Measurements from ENCODE around the gene KIF25. TPM values are rescaled to one million over a fixed set of nuclear protein-coding genes. Genes with fewer than 3 reads are reported as not detected.

KIF25 gene
- total and polyA plus RNA-seq, 4 experiments from 2014 or later = not detected

- Mint-ChIP-seq H3K27ac (no peak overlapping the region), H3K27me3 (no peaks in the 10 kb centered on the region), H3K36me3 (no peaks in the 10 kb centered on the region), H3K4me1 (no peaks in the 10 kb centered on the region), H3K9me3 (peaks cover 0 to 3% (median 0%) of the 10 kb centered on the region in 8 donors), H3K4me3 (no peak overlapping the region)
- H3K9me3 ChIP-seq (ENCODE audit: control insufficient read depth in 1 of 2, low read length in 2 of 2) = no peaks in the 10 kb centered on the region
- H3K27ac ChIP-seq (ENCODE audit: low read depth, low read length) = no peak overlapping the region
- intact Hi-C loops (cut with micrococcal nuclease) = no loop called here
- no peaks in the 10 kb centered on the region for H3K27me3 ChIP-seq (ENCODE audit: insufficient read depth, low read length)
- DNase-seq = peak in 1 of 5 donors; percentile 31
- H3K4me3 ChIP-seq (ENCODE audit: low read length in 2 of 2) = no peak overlapping the region
- CTCF ChIA-PET (ENCODE audit: partially characterized antibody) = no interaction called here
- no peaks in the 10 kb centered on the region for H3K4me1 ChIP-seq (ENCODE audit: insufficient read depth, low read length)
- POLR2A ChIA-PET (ENCODE audit: partially characterized antibody) = no interaction called here
- H3K36me3 ChIP-seq (ENCODE audit: insufficient read depth, low read length) = no peaks in the 10 kb centered on the region
Measured at GRCh38 chr6:168086616-168087015, 89.1 kb downstream of the KIF25 start.

GRCh38 chr6:168087436-168088160, 90.1 kb downstream of the KIF25 start:
- Histone ChIP-seq H3K9me3 (ENCODE audit: control insufficient read depth in 1 of 2, low read length in 2 of 2) (no peaks in the 10 kb centered on the region), H3K36me3 (ENCODE audit: insufficient read depth, low read length) (no peaks in the 10 kb centered on the region), H3K27me3 (ENCODE audit: insufficient read depth, low read length) (no peaks in the 10 kb centered on the region), H3K4me1 (ENCODE audit: insufficient read depth, low read length) (no peaks in the 10 kb centered on the region), H3K27ac (ENCODE audit: low read depth, low read length) (no peak overlapping the region), H3K4me3 (ENCODE audit: low read length in 2 of 2) (no peak overlapping the region)
- H3K9me3 Mint-ChIP-seq = peaks cover 0 to 3% (median 0%) of the 10 kb centered on the region in 8 donors
- no peaks in the 10 kb centered on the region for H3K27me3 Mint-ChIP-seq
- H3K4me3 Mint-ChIP-seq = no peak overlapping the region
- ChIA-PET POLR2A (ENCODE audit: partially characterized antibody) (no interaction called here), CTCF (ENCODE audit: partially characterized antibody) (no interaction called here)
- no peak overlapping the region for H3K27ac Mint-ChIP-seq
- no peaks in the 10 kb centered on the region for H3K4me1 Mint-ChIP-seq
- intact Hi-C loops (cut with micrococcal nuclease) = no loop called here
- DNase-seq = peak in 1 of 5 donors; percentile 33
- H3K36me3 Mint-ChIP-seq = no peaks in the 10 kb centered on the region

GRCh38 chr6:168088161-168089053, 90.9 kb downstream of the KIF25 start:
- no peak overlapping the region for H3K27ac ChIP-seq (ENCODE audit: low read depth, low read length)
- no peaks in the 10 kb centered on the region for H3K27me3 ChIP-seq (ENCODE audit: insufficient read depth, low read length)
- no peak overlapping the region for H3K4me3 ChIP-seq (ENCODE audit: low read length in 2 of 2)
- no peak overlapping the region for H3K4me3 Mint-ChIP-seq
- H3K27ac Mint-ChIP-seq = no peak overlapping the region
- peak in 1 of 5 donors; percentile 15 for DNase-seq
- ChIA-PET CTCF (ENCODE audit: partially characterized antibody) (no interaction called here), POLR2A (ENCODE audit: partially characterized antibody) (no interaction called here)
- H3K27me3 Mint-ChIP-seq = no peaks in the 10 kb centered on the region
- no peaks in the 10 kb centered on the region for H3K9me3 ChIP-seq (ENCODE audit: control insufficient read depth in 1 of 2, low read length in 2 of 2)
- no peaks in the 10 kb centered on the region for H3K36me3 ChIP-seq (ENCODE audit: insufficient read depth, low read length)
- peaks cover 0 to 4% (median 0%) of the 10 kb centered on the region in 8 donors for H3K9me3 Mint-ChIP-seq
- H3K4me1 ChIP-seq (ENCODE audit: insufficient read depth, low read length) = no peaks in the 10 kb centered on the region
- H3K4me1 Mint-ChIP-seq = no peaks in the 10 kb centered on the region
- intact Hi-C loops (cut with micrococcal nuclease) = no loop called here
- no peaks in the 10 kb centered on the region for H3K36me3 Mint-ChIP-seq

- intact Hi-C loops (cut with micrococcal nuclease) = no loop called here
- H3K36me3 ChIP-seq (ENCODE audit: insufficient read depth, low read length) = no peaks in the 10 kb centered on the region
- H3K4me1 ChIP-seq (ENCODE audit: insufficient read depth, low read length) = no peaks in the 10 kb centered on the region
- CTCF ChIA-PET (ENCODE audit: partially characterized antibody) = no interaction called here
- POLR2A ChIA-PET (ENCODE audit: partially characterized antibody) = no interaction called here
- Mint-ChIP-seq H3K27ac (no peak overlapping the region), H3K9me3 (peaks cover 0 to 4% (median 0%) of the 10 kb centered on the region in 8 donors), H3K4me1 (no peaks in the 10 kb centered on the region), H3K4me3 (no peak overlapping the region), H3K36me3 (no peaks in the 10 kb centered on the region), H3K27me3 (no peaks in the 10 kb centered on the region)
- H3K27ac ChIP-seq (ENCODE audit: low read depth, low read length) = no peak overlapping the region
- H3K9me3 ChIP-seq (ENCODE audit: control insufficient read depth in 1 of 2, low read length in 2 of 2) = no peaks in the 10 kb centered on the region
- no peaks in the 10 kb centered on the region for H3K27me3 ChIP-seq (ENCODE audit: insufficient read depth, low read length)
- peak in 1 of 5 donors; percentile 16 for DNase-seq
- H3K4me3 ChIP-seq (ENCODE audit: low read length in 2 of 2) = no peak overlapping the region
Measured at GRCh38 chr6:168089186-168090063, 92.0 kb downstream of the KIF25 start.

GRCh38 chr6:168090064-168090690, 92.7 kb downstream of the KIF25 start:
- Histone ChIP-seq H3K4me1 (ENCODE audit: insufficient read depth, low read length) (no peaks in the 10 kb centered on the region), H3K27ac (ENCODE audit: low read depth, low read length) (no peak overlapping the region), H3K27me3 (ENCODE audit: insufficient read depth, low read length) (no peaks in the 10 kb centered on the region), H3K36me3 (ENCODE audit: insufficient read depth, low read length) (no peaks in the 10 kb centered on the region), H3K9me3 (ENCODE audit: control insufficient read depth in 1 of 2, low read length in 2 of 2) (no peaks in the 10 kb centered on the region), H3K4me3 (ENCODE audit: low read length in 2 of 2) (no peak overlapping the region)
- peak in 1 of 5 donors; percentile 7 for DNase-seq
- Mint-ChIP-seq H3K36me3 (no peaks in the 10 kb centered on the region), H3K9me3 (peaks cover 0 to 5% (median 0%) of the 10 kb centered on the region in 8 donors), H3K4me1 (no peaks in the 10 kb centered on the region), H3K4me3 (no peak overlapping the region), H3K27ac (no peak overlapping the region), H3K27me3 (no peaks in the 10 kb centered on the region)
- ChIA-PET CTCF (ENCODE audit: partially characterized antibody) (no interaction called here), POLR2A (ENCODE audit: partially characterized antibody) (no interaction called here)
- intact Hi-C loops (cut with micrococcal nuclease) = no loop called here

GRCh38 chr6:168090706-168091105, 93.2 kb downstream of the KIF25 start:
- Mint-ChIP-seq H3K36me3 (no peaks in the 10 kb centered on the region), H3K4me1 (no peaks in the 10 kb centered on the region), H3K27me3 (no peaks in the 10 kb centered on the region), H3K27ac (no peak overlapping the region), H3K9me3 (peaks cover 0 to 5% (median 0%) of the 10 kb centered on the region in 8 donors), H3K4me3 (no peak overlapping the region)
- Histone ChIP-seq H3K27ac (ENCODE audit: low read depth, low read length) (no peak overlapping the region), H3K9me3 (ENCODE audit: control insufficient read depth in 1 of 2, low read length in 2 of 2) (no peaks in the 10 kb centered on the region), H3K4me1 (ENCODE audit: insufficient read depth, low read length) (no peaks in the 10 kb centered on the region), H3K36me3 (ENCODE audit: insufficient read depth, low read length) (no peaks in the 10 kb centered on the region), H3K27me3 (ENCODE audit: insufficient read depth, low read length) (no peaks in the 10 kb centered on the region), H3K4me3 (ENCODE audit: low read length in 2 of 2) (no peak overlapping the region)
- DNase-seq = peak in 1 of 5 donors; percentile 7
- intact Hi-C loops (cut with micrococcal nuclease) = no loop called here
- ChIA-PET POLR2A (ENCODE audit: partially characterized antibody) (no interaction called here), CTCF (ENCODE audit: partially characterized antibody) (no interaction called here)
